ENCODE measurements around the gene PDZD8. TPM values are rescaled to one million over a fixed set of nuclear protein-coding genes. Genes with fewer than 3 reads are reported as not detected.
A peak's percentile ranks its signal among the peaks of the same experiment; 100 is the strongest.

The PDZD8 gene
- total and polyA plus RNA-seq, 2 donors (not counting 1 experiment from before 2014, with no cell fraction given), result 15.4 to 34.6 TPM

- DNase-seq (ENCODE audit: low read depth in 2 of 2), result no peak
- Histone ChIP-seq H3K27ac (ENCODE audit: insufficient read depth, low read length) (no peak overlapping the region), H3K36me3 (ENCODE audit: control insufficient read depth, insufficient read depth, low read length) (no peaks in the 10 kb centered on the region), H2AFZ (ENCODE audit: low read length) (no peak overlapping the region), H3K27me3 (ENCODE audit: control insufficient read depth, insufficient read depth, low read length) (no peaks in the 10 kb centered on the region), H3K79me2 (ENCODE audit: control insufficient read depth, insufficient read depth, low read length) (no peaks in the 10 kb centered on the region), H3K4me3 (replicated peaks in 1 of 4; ENCODE audit: control extremely low read depth in 1 of 4, insufficient read depth in 1 of 4, low read depth in 3 of 4, low read length in 4 of 4) (no peak overlapping the region), H3K9me3 (ENCODE audit: control insufficient read depth, insufficient read depth, low read depth, low read length) (no peaks in the 10 kb centered on the region), H4K20me1 (ENCODE audit: control insufficient read depth, extremely low read depth, insufficient read depth, low read length) (no peaks in the 10 kb centered on the region), H3K4me1 (ENCODE audit: control insufficient read depth, extremely low read depth, insufficient read depth, low read length) (no peaks in the 10 kb centered on the region), H3K9ac (ENCODE audit: insufficient read depth, low read length) (no peak overlapping the region), H3K4me2 (ENCODE audit: extremely low read depth, insufficient read depth, low read length) (no peak overlapping the region)
- TF ChIP-seq CTCF (conservative IDR thresholded peaks at IDR 0.05 in 1 of 2, IDR thresholded peaks at IDR 0.05 in 1 of 2; ENCODE audit: low read depth in 1 of 2, low read length in 2 of 2), result no peak
- TF ChIP-seq EZH2 (IDR thresholded peaks at IDR 0.05; ENCODE audit: low read length, missing control alignments), result no peak
Observed at GRCh38 chr10:117418121-117418520, 42.9 kb upstream of the PDZD8 start.

DNA sequence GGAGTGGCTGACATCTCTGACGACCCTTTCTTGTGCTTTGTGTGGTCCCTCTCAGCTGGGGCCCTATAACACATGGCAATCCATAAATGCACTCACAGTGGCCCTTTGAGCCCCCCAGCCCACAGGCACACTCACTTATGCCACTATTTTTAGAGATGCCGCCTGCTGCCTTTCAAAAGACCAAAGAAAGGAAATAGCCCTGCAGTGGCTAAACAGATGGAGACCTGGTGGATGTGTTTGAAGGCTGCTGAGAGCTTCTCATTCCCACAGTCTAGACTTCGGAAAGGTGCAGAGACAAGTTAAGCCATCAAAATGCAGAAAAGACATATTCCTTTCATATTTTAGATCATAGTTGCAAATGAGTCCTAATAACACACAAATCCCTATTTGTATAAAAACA, 42.0 kb upstream of the PDZD8 start:
- no peak for DNase-seq (ENCODE audit: low read depth in 2 of 2)
- H4K20me1 ChIP-seq (ENCODE audit: control insufficient read depth, extremely low read depth, insufficient read depth, low read length), result no peaks in the 10 kb centered on the region

GRCh38 chr10:117413928-117414618, 38.8 kb upstream of the PDZD8 start:
- Histone ChIP-seq H3K4me2 (ENCODE audit: extremely low read depth, insufficient read depth, low read length) (no peak overlapping the region), H3K27me3 (ENCODE audit: control insufficient read depth, insufficient read depth, low read length) (no peaks in the 10 kb centered on the region), H3K36me3 (ENCODE audit: control insufficient read depth, insufficient read depth, low read length) (no peaks in the 10 kb centered on the region), H4K20me1 (ENCODE audit: control insufficient read depth, extremely low read depth, insufficient read depth, low read length) (no peaks in the 10 kb centered on the region), H3K4me3 (replicated peaks in 1 of 4; ENCODE audit: control extremely low read depth in 1 of 4, insufficient read depth in 1 of 4, low read depth in 3 of 4, low read length in 4 of 4) (no peak overlapping the region), H3K27ac (ENCODE audit: insufficient read depth, low read length) (no peak overlapping the region), H3K79me2 (ENCODE audit: control insufficient read depth, insufficient read depth, low read length) (no peaks in the 10 kb centered on the region), H3K9me3 (ENCODE audit: control insufficient read depth, insufficient read depth, low read depth, low read length) (no peaks in the 10 kb centered on the region), H3K4me1 (ENCODE audit: control insufficient read depth, extremely low read depth, insufficient read depth, low read length) (no peaks in the 10 kb centered on the region), H2AFZ (ENCODE audit: low read length) (no peak overlapping the region), H3K9ac (ENCODE audit: insufficient read depth, low read length) (no peak overlapping the region)
- TF ChIP-seq EZH2 (IDR thresholded peaks at IDR 0.05; ENCODE audit: low read length, missing control alignments) (no peak), CTCF (conservative IDR thresholded peaks at IDR 0.05 in 1 of 2, IDR thresholded peaks at IDR 0.05 in 1 of 2; ENCODE audit: low read depth in 1 of 2, low read length in 2 of 2) (no peak)
- peak in 1 of 2 donors; percentile 17 for DNase-seq (ENCODE audit: low read depth in 2 of 2)

More for the DNA sequence above, 42.0 kb upstream of the PDZD8 start:
- Histone ChIP-seq H3K36me3 (ENCODE audit: control insufficient read depth, insufficient read depth, low read length) (no peaks in the 10 kb centered on the region), H3K27me3 (ENCODE audit: control insufficient read depth, insufficient read depth, low read length) (no peaks in the 10 kb centered on the region), H3K4me3 (replicated peaks in 1 of 4; ENCODE audit: control extremely low read depth in 1 of 4, insufficient read depth in 1 of 4, low read depth in 3 of 4, low read length in 4 of 4) (no peak overlapping the region), H3K4me1 (ENCODE audit: control insufficient read depth, extremely low read depth, insufficient read depth, low read length) (no peaks in the 10 kb centered on the region), H2AFZ (ENCODE audit: low read length) (no peak overlapping the region), H3K4me2 (ENCODE audit: extremely low read depth, insufficient read depth, low read length) (no peak overlapping the region), H3K9ac (ENCODE audit: insufficient read depth, low read length) (no peak overlapping the region), H3K9me3 (ENCODE audit: control insufficient read depth, insufficient read depth, low read depth, low read length) (no peaks in the 10 kb centered on the region), H3K27ac (ENCODE audit: insufficient read depth, low read length) (no peak overlapping the region), H3K79me2 (ENCODE audit: control insufficient read depth, insufficient read depth, low read length) (no peaks in the 10 kb centered on the region)
- TF ChIP-seq CTCF (conservative IDR thresholded peaks at IDR 0.05 in 1 of 2, IDR thresholded peaks at IDR 0.05 in 1 of 2; ENCODE audit: low read depth in 1 of 2, low read length in 2 of 2), result no peak
- no peak for TF ChIP-seq EZH2 (IDR thresholded peaks at IDR 0.05; ENCODE audit: low read length, missing control alignments)

Data from fibroblast of lung (primary cell).